MG63 (cell line): ENCODE measurements around the gene CUX1. TPM values are rescaled to one million over a fixed set of nuclear protein-coding genes. Genes with fewer than 3 reads are reported as not detected.
"Not testable (repeated sequence)": the region's sequence is repeated elsewhere in the genome, so short reads cannot be mapped to it uniquely, and the experiment has no call there.

Experiments used
- DNase-seq: peaks from one replicate; pipeline ENCODE4 v3.0.0-alpha.2; 2020
- H3K27me3 ChIP-seq: fragments of 250-450 bp; sonication (Bioruptor Pico); 2 replicates; pipeline ENCODE4 v1.5.1; 2020; ENCODE audit warnings: mild to moderate bottlenecking, moderate library complexity
- H3K36me3 ChIP-seq: fragments of 250-450 bp; sonication (Bioruptor Pico); 2 replicates; pipeline ENCODE4 v1.5.1; 2020; ENCODE audit warnings: mild to moderate bottlenecking, moderate library complexity
- H3K4me3 ChIP-seq: fragments of 250-450 bp; sonication (Bioruptor Pico); 2 replicates; pipeline ENCODE4 v1.5.1; 2020; ENCODE audit warnings: mild to moderate bottlenecking, moderate library complexity
- H3K9me3 ChIP-seq: fragments of 250-450 bp; sonication (Bioruptor Pico); 2 replicates; pipeline ENCODE4 v1.5.1; 2020; ENCODE audit warnings: mild to moderate bottlenecking, moderate library complexity
- total RNA-seq: library from RNA; depleted of rRNA; stranded (reverse); fragments of >200 nt; shearing (Covaris generic); gene quantifications from 2 replicates; pipeline ENCODE4 v1.2.3, GENCODE V29; 2014; ENCODE audit warnings: low replicate concordance

CUX1 gene
- total RNA-seq, 1 experiment from 2014 or later = 7.1 TPM

DNA sequence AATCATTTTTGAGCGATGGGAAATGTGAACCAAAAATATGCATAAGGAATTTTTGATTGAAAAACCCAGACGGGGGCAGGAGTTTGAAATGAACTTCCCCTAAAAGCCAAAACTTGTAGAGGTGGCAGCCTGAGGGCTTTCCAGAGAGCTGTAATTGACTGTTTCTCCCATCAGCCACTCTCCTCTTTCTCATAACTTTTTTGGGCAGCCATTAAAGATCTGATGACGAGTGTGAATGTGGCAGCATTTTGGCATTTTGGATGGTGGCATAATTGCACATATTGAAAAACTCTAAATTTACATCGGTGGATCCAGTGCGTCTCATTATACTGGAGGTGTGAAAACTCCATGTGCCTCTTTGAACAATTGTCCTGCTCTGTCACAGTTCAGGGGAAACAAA is 159.0 kb downstream of the CUX1 start:
- no peaks in the 10 kb centered on the region for H3K27me3 ChIP-seq
- no peak for DNase-seq
- no peaks in the 10 kb centered on the region for H3K9me3 ChIP-seq
- H3K4me3 ChIP-seq = no peak overlapping the region
- H3K36me3 ChIP-seq = no peaks in the 10 kb centered on the region

- H3K4me3 ChIP-seq = no peak overlapping the region
- H3K27me3 ChIP-seq = no peaks in the 10 kb centered on the region
- DNase-seq = no peak
- no peaks in the 10 kb centered on the region for H3K9me3 ChIP-seq
- no peaks in the 10 kb centered on the region for H3K36me3 ChIP-seq
Measured at GRCh38 chr7:101977249-101977648, 159.8 kb downstream of the CUX1 start.

DNA sequence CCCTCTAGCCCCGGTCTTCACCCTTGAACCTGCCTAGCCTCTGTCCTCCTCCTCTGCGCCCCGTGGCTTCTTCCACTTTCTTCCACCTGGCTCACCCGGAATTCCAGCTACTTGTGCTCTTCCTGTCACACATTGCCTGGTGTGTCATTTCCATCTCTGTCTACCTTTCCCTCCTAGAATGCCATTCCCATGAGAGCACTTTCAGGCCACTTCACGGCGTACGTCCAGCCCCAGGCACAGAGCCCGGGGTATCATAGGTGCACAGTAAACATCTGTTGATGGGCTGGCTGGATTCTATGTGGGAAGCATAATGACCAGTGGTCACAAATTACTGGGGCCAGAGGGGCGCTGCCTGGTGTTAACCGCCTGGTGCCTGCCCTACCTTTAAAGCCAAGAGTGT is 161.3 kb downstream of the CUX1 start:
- DNase-seq = no peak
- Histone ChIP-seq H3K9me3 (no peaks in the 10 kb centered on the region), H3K27me3 (no peaks in the 10 kb centered on the region), H3K36me3 (no peaks in the 10 kb centered on the region), H3K4me3 (no peak overlapping the region)

- no peaks in the 10 kb centered on the region for H3K27me3 ChIP-seq
- DNase-seq = no peak
- no peaks in the 10 kb centered on the region for H3K9me3 ChIP-seq
- no peaks in the 10 kb centered on the region for H3K36me3 ChIP-seq
- no peak overlapping the region for H3K4me3 ChIP-seq
Measured at GRCh38 chr7:101983147-101983811, 165.9 kb downstream of the CUX1 start.

- H3K27me3 ChIP-seq = no peaks in the 10 kb centered on the region
- DNase-seq = no peak
- H3K36me3 ChIP-seq = no peaks in the 10 kb centered on the region
- H3K4me3 ChIP-seq = no peak overlapping the region
- no peaks in the 10 kb centered on the region for H3K9me3 ChIP-seq
Measured at GRCh38 chr7:101984133-101984879, 166.9 kb downstream of the CUX1 start.

DNA sequence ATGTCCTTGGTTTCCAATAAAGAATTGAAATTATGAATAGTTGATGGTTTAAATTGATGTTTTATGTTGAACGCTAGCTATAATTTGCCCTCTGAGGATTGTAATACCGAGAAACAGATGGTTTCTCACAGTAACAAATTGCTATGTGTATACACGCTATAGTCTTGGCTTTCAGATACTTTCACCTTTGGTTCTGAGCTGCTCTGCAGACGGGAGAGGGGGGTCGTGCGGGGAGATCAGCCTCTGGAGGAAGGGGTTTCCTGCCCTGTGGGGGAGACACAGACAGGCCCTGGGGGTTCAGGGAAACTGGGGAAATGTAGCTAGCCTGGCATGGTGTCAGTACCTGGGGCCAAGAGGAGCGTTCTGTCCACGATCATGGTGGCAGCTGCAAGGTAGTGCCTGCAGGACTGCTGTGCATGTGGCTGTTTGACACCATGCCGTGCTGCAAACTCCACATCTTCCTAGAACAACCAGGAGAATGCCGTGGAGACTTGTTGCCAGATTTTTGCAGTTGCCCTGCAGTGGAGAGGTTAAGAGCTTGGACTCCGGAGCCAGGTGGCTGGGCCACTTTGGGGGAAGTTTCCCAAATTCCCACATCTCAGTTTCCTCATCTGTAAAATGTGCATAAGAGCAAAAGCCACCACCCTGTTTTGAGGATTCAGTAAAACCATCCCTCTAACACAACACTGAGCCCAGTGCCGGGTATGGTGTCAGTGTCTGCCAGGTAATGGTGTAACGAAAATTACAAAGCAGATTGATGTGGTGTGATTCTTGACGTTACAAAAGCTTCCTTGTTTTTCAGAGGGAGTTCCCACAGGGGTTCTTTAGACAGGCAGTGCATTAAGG is 167.9 kb downstream of the CUX1 start:
- Histone ChIP-seq H3K4me3 (no peak overlapping the region), H3K27me3 (no peaks in the 10 kb centered on the region), H3K36me3 (no peaks in the 10 kb centered on the region), H3K9me3 (no peaks in the 10 kb centered on the region)
- no peak for DNase-seq

DNA sequence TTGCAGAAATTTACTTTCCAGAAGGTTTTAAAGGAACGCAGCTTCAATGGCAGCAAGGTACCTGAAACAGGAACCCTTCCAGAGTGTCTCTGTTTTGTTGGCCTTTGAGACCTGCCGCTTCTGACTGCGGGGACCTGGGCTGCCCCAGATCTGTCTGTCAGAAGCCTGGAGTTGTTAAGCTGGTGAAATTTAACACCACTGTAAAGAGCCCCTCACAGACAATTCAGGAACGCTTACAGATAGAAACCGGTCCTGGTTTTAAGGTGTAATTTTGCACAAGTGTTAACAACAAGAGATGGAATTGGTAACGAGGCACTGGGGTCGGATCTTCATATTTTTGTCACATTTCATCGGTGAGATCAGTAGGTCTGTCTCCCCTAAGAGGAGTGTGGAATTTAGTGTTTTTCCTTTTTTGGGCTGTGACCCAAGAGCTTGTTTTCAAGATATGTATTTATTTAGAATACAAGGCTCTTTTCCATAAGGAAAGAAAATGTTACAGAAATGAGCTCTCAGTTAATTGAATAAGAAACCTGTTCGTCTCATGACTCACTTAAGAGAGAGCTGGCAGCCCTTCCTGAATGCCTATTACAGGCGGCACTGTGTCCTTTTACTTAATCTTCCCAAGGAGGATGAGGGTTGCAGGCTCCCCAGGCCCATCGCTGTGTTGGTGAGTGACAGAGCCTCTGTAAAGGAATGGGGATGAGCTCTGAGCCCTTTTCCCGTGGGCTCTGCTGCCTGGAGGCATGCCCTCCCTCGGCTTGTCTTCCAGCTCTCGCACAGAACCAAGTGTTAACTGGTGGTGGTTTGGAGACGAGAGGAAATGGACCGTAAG is 168.7 kb downstream of the CUX1 start:
- no peak for DNase-seq
- H3K9me3 ChIP-seq = no peaks in the 10 kb centered on the region
- no peaks in the 10 kb centered on the region for H3K27me3 ChIP-seq
- H3K36me3 ChIP-seq = no peaks in the 10 kb centered on the region
- H3K4me3 ChIP-seq = no peak overlapping the region

GRCh38 chr7:101987494-101987893 is 170.1 kb downstream of the CUX1 start:
- H3K27me3 ChIP-seq = no peaks in the 10 kb centered on the region
- H3K4me3 ChIP-seq = no peak overlapping the region
- DNase-seq = no peak
- H3K9me3 ChIP-seq = no peaks in the 10 kb centered on the region
- no peaks in the 10 kb centered on the region for H3K36me3 ChIP-seq

DNA sequence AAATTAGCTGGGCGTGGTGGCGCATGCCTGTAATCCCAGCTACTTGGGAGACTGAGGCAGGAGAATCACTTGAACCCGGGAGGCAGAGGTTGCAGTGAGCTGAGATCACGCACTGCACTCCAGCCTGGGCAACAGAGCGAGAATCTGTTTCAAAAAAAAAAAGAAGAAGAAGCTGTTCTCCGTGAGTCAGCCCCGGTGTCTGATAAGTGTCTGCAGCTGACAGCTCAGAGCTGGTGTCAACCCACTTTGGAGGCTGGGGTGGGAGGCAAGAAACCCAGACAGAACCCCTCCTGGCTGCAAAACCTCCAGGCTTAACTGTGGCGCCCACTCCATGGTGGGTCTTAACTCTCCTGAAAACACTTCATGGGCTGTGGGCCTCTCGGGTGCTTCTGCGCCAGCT is 170.6 kb downstream of the CUX1 start:
- H3K27me3 ChIP-seq, H3K36me3 ChIP-seq, H3K9me3 ChIP-seq, H3K4me3 ChIP-seq, DNase-seq: not testable (repeated sequence)

GRCh38 chr7:101988513-101988912 is 171.1 kb downstream of the CUX1 start:
- DNase-seq = no peak
- H3K36me3 ChIP-seq = no peaks in the 10 kb centered on the region
- no peaks in the 10 kb centered on the region for H3K9me3 ChIP-seq
- no peaks in the 10 kb centered on the region for H3K27me3 ChIP-seq
- no peak overlapping the region for H3K4me3 ChIP-seq

DNA sequence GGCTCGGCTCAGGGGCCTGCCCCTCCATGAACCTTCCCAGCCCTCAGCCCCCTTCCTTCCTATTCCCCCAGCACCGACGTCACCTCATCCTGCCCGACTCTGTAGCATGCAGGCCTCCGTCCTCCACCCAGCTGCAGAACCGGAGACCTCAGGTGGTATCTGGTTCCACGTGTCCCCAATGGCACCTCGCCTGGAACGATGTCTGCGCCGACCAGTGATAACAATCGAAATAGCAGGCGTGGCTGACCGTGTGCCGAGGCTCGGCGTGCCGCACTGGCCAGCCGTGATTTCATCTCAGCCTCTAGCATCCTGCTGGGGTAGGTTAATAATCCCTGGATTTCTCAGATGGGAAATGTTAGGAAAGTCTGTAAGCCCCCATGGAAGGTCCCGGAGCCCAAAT is 171.7 kb downstream of the CUX1 start:
- Histone ChIP-seq H3K36me3 (no peaks in the 10 kb centered on the region), H3K9me3 (no peaks in the 10 kb centered on the region), H3K4me3 (no peak overlapping the region), H3K27me3 (no peaks in the 10 kb centered on the region)
- DNase-seq = no peak

- no peak for DNase-seq
- no peaks in the 10 kb centered on the region for H3K27me3 ChIP-seq
- no peaks in the 10 kb centered on the region for H3K9me3 ChIP-seq
- no peaks in the 10 kb centered on the region for H3K36me3 ChIP-seq
- no peak overlapping the region for H3K4me3 ChIP-seq
Measured at GRCh38 chr7:101990811-101991418, 173.5 kb downstream of the CUX1 start.

DNA sequence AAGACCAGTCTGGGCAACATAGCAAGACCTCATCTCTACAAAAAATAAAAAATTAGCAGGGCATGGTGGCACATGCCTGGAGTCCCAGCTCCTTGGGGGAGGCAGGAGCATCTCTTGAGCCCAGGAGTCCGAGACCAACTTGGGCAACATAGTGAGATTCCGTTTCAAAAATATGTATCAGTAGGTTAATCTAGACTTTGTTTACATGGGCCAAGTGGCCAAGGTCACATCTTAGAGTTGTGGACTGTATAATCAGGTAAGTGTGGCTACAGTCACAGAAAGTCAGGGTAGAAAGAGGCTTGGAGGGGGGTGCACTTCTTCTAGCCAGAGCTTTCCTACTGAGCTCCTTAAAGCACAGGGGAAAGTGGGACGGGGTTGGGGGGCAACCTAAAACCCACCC is 174.4 kb downstream of the CUX1 start:
- no peaks in the 10 kb centered on the region for H3K27me3 ChIP-seq
- H3K9me3 ChIP-seq = no peaks in the 10 kb centered on the region
- no peak for DNase-seq

DNA sequence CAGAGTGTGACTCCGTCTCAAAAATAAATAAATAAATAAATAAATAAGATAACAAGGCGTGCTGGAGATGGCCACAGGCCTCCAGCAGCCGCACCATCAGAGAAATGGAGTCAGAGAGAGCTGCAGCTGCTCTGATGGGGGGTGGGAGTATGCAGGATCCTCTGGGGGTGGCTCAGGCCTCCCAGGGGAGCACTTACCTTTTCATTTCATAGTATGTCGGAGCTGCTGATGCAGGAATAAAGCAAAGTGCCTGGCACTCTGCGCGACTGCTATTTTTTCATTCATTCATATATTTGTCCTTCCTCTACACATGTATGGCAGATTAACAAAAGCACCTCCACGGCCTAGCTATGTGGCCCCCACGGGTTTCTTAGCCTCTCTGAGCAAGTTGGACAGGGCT is 175.9 kb downstream of the CUX1 start:
- Histone ChIP-seq H3K9me3 (no peaks in the 10 kb centered on the region), H3K4me3 (no peak overlapping the region), H3K36me3 (no peaks in the 10 kb centered on the region), H3K27me3 (no peaks in the 10 kb centered on the region)
- DNase-seq = no peak

More for the DNA sequence above, 174.4 kb downstream of the CUX1 start:
- Histone ChIP-seq H3K36me3 (no peaks in the 10 kb centered on the region), H3K4me3 (no peak overlapping the region)

- no peak overlapping the region for H3K4me3 ChIP-seq
- no peak for DNase-seq
- no peaks in the 10 kb centered on the region for H3K9me3 ChIP-seq
- no peaks in the 10 kb centered on the region for H3K27me3 ChIP-seq
- H3K36me3 ChIP-seq = no peaks in the 10 kb centered on the region
Measured at GRCh38 chr7:101995121-101995520, 177.7 kb downstream of the CUX1 start.

DNA sequence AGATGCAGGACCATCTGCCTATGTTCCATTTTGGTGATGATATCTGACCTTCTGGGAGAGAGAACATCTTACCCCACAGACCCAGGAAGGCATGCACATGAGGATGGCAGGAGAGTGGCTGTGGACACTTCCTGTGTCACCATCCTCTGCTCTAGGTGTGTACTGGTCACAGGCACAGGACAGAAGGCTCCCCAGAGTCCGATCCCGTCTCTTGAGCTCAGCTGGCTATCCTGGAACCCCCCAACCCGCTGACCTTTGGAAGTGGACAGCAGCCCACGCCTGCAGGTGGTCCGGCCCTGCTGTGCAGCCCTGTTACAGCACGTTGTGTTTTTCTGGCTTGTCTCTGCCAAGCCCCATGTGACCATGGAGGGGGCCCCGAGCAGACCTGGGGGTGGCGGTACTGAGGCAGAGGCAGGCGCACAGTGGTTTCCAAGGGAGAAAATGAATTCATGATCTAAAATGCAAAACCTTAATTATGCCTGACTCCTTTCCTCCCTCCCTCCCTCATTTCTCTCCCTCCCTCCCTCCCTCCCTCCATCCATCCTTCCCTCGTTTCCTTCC is 178.8 kb downstream of the CUX1 start:
- Histone ChIP-seq H3K27me3 (no peaks in the 10 kb centered on the region), H3K9me3 (no peaks in the 10 kb centered on the region), H3K4me3 (no peak overlapping the region), H3K36me3 (no peaks in the 10 kb centered on the region)
- no peak for DNase-seq
